Measurements from ENCODE around the gene ATP2B2.
A peak's percentile ranks its signal among the peaks of the same experiment; 100 is the strongest.

The ATP2B2 gene

GRCh38 chr3:10428406-10429091 is 76.8 kb downstream of the ATP2B2 start:
- no peak for DNase-seq (ENCODE audit: low spot score)

- DNase-seq (ENCODE audit: low spot score): no peak
These were observed 78.8 kb downstream of the ATP2B2 start for GRCh38 chr3:10426346-10427220.

- DNase-seq (ENCODE audit: low spot score): no peak
These were observed 82.1 kb downstream of the ATP2B2 start for GRCh38 chr3:10423171-10423882.

- DNase-seq (ENCODE audit: low spot score): no peak
These were observed 83.4 kb downstream of the ATP2B2 start for GRCh38 chr3:10421996-10422395.

- no peak for DNase-seq (ENCODE audit: low spot score)
These were observed 84.5 kb downstream of the ATP2B2 start for GRCh38 chr3:10420745-10421475.

GRCh38 chr3:10419637-10420232 is 85.7 kb downstream of the ATP2B2 start:
- no peak for DNase-seq (ENCODE audit: low spot score)

- DNase-seq (ENCODE audit: low spot score): peak; percentile 38
These were observed 87.5 kb downstream of the ATP2B2 start for GRCh38 chr3:10417847-10418246.

GRCh38 chr3:10416730-10417300 is 88.6 kb downstream of the ATP2B2 start:
- DNase-seq (ENCODE audit: low spot score): no peak

GRCh38 chr3:10413041-10413440 is 92.3 kb downstream of the ATP2B2 start:
- DNase-seq (ENCODE audit: low spot score): no peak

- no peak for DNase-seq (ENCODE audit: low spot score)
These were observed 93.6 kb downstream of the ATP2B2 start for GRCh38 chr3:10411598-10412332.

- DNase-seq (ENCODE audit: low spot score): no peak
These were observed 94.9 kb downstream of the ATP2B2 start for GRCh38 chr3:10410383-10411002.

- DNase-seq (ENCODE audit: low spot score): no peak
These were observed 96.7 kb downstream of the ATP2B2 start for GRCh38 chr3:10408680-10409079.

GRCh38 chr3:10407361-10407760 is 98.0 kb downstream of the ATP2B2 start:
- DNase-seq (ENCODE audit: low spot score): no peak

- peak; percentile 14 for DNase-seq (ENCODE audit: low spot score)
These were observed 99.0 kb downstream of the ATP2B2 start for GRCh38 chr3:10406414-10406813.

GRCh38 chr3:10405816-10406215 is 99.6 kb downstream of the ATP2B2 start:
- DNase-seq (ENCODE audit: low spot score): no peak

- DNase-seq (ENCODE audit: low spot score): no peak
These were observed 100.5 kb downstream of the ATP2B2 start for GRCh38 chr3:10404876-10405275.

GRCh38 chr3:10404377-10404776 is 101.0 kb downstream of the ATP2B2 start:
- DNase-seq (ENCODE audit: low spot score): no peak

GRCh38 chr3:10401990-10402761 is 103.2 kb downstream of the ATP2B2 start:
- DNase-seq (ENCODE audit: low spot score): no peak

GRCh38 chr3:10400749-10401495 is 104.5 kb downstream of the ATP2B2 start:
- DNase-seq (ENCODE audit: low spot score): no peak
